OCI-LY1 (cell line): ENCODE results near the gene KCNA2.

Source experiments
- EZH2 ChIP-seq: fragments of 200-600 bp; sonication (generic), shearing (Covaris generic); IDR thresholded peaks from 2 replicates; pipeline ENCODE4 v1.8.0; 2017; ENCODE audit warnings: borderline replicate concordance, mixed run types, mild to moderate bottlenecking, antibody characterized with exemption, low read length, moderate library complexity, mixed read lengths
- TF ChIP-seq, protein P1 (sequence below): fragments of 200-600 bp; sonication (generic), shearing (Covaris generic); IDR thresholded peaks from 2 replicates; pipeline ENCODE4 v1.5.1; 2017; ENCODE audit warnings: mild to moderate bottlenecking, antibody characterized with exemption, low read length, moderate library complexity, mixed read lengths

DNA sequence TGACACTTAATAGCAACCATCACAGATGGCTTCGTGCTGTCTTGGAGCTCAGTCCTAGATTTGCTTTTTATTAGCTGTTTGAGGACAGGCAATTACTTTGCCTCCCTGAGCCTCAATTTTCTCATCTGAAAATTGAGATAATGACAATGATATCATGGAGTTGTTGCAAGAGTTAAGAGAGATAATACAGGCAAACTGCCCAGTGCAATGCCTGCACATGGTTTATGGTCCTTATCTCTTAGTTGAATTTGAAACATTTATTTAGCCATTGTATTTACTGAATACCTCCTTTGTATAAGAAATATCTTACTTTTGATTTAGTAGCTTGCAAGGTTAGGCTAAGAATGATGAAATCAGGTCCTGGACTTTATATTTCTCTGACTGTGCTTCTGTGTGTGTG is 17.7 kb downstream of the KCNA2 start:
- TF ChIP-seq, protein P1, sequence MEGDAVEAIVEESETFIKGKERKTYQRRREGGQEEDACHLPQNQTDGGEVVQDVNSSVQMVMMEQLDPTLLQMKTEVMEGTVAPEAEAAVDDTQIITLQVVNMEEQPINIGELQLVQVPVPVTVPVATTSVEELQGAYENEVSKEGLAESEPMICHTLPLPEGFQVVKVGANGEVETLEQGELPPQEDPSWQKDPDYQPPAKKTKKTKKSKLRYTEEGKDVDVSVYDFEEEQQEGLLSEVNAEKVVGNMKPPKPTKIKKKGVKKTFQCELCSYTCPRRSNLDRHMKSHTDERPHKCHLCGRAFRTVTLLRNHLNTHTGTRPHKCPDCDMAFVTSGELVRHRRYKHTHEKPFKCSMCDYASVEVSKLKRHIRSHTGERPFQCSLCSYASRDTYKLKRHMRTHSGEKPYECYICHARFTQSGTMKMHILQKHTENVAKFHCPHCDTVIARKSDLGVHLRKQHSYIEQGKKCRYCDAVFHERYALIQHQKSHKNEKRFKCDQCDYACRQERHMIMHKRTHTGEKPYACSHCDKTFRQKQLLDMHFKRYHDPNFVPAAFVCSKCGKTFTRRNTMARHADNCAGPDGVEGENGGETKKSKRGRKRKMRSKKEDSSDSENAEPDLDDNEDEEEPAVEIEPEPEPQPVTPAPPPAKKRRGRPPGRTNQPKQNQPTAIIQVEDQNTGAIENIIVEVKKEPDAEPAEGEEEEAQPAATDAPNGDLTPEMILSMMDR, result no peak
- no peak for TF ChIP-seq EZH2
